ENCODE results near the gene PCBD1.
"Not testable (repeated sequence)": the region's sequence is repeated elsewhere in the genome, so short reads cannot be mapped to it uniquely, and the experiment has no call there.

Gene PCBD1

DNA sequence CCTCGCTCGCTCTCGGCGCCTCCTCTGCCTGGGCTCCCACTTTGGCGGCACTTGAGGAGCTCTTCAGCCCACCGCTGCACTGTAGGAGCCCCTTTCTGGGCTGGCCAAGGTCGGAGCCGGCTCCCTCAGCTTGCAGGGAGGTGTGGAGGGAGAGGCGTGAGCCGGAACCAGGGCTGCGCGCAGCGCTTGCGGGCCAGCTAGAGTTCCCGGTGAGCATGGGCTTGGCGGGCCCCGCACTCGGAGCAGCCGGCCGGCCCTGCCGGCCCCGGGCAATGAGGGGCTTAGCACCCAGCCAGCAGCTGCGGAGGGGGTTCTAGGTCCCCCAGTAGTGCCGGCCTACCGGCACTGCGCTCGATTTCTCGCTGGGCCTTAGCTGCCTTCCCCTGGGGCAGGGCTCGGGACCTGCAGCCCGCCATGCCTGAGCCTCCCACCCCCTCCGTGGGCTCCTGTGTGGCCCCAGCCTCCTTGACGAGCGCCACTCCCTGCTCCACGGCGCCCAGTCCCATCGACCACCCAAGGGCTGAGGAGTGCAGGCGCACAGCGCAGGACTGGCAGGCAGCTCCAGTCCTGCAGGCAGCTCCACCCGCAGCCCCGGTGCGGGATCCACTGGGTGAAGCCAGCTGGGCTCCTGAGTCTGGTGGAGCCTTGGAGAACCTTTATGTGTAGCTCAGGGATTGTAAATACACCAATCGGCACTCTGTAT lies 26.7 kb downstream of the PCBD1 start:
- not testable (repeated sequence) for DNase-seq

DNA sequence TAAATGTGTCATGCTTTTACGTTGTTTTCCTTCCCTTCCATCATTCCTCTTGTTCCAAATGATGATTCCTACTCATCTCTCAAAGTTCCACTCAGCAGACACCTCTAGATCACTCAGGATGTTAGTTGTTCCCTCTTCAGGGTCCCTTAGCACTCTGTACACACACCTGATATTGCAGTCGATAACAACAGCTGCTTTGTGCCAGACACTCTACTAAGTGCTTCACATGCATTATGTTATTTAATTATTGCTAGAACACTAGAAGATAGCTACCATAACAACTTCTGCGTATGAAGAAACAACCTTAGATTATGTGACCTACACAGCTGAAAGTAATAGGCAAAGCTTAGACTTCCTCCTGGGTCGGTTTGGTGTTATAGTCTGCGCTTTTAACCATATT lies 29.6 kb downstream of the PCBD1 start:
- DNase-seq = no peak

DNA sequence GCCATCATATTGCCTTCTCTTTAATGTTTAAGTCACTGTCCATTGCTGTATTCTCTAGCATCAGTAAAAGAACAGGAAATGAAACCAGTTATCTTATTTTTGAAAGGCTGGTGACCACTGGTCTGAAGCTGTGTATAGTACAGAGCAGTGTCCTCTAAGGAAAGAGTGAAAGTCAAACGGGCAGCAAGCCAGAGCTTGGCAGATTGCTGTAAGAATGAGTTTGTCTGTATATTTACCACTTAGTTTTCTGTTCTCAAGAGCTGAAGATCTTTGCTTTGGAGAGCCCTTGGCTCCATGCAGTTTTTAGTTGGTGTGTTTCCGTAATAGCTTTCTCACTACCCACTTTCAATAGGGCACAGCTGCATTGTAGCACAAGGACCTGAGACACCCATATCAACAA lies 31.9 kb downstream of the PCBD1 start:
- DNase-seq = no peak

DNA sequence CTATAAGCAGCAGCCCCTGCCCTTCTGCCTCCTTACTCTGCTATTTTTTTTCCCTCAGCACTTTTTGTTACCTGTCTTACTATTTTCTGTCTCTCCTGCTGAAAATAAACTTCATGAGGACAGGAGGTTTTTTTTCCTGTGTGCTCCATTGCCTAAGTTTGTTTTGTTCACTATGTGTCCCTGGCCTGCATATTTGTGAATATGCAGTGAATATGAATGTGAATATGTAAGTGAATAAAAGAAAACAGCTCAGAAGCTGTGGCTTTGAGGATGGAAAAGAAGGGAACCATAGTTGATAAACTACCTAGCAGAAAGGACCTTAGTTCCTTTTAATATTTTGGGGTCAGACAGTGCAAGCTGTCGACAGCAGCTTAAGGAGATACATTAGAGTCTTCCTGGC lies 34.9 kb downstream of the PCBD1 start:
- no peak for DNase-seq

DNA sequence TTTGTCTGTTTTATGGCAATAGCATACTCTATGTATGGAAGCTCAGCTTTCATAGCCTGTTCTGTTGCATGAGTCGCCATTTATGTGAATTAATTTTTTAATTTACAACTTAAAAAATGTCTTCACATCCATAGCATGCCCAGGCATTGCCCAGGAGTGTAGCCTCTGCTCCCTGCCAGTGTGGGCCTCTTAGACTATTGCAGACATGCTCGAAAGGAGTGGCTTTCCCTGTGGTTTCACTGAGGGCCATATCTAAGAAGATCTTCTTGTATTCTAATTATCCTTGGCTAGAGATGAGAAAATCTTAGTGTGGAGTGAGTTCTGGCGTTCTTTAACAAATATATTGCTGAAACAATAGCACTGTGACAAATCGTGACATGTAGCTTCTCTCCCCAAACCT lies 35.3 kb downstream of the PCBD1 start:
- peak; percentile 27 for DNase-seq

- DNase-seq = no peak
Measured at GRCh38 chr10:70851597-70852475, 36.5 kb downstream of the PCBD1 start.

GRCh38 chr10:70850097-70850496 lies 38.3 kb downstream of the PCBD1 start:
- DNase-seq = no peak

GRCh38 chr10:70849582-70850016 lies 38.8 kb downstream of the PCBD1 start:
- no peak for DNase-seq

DNA sequence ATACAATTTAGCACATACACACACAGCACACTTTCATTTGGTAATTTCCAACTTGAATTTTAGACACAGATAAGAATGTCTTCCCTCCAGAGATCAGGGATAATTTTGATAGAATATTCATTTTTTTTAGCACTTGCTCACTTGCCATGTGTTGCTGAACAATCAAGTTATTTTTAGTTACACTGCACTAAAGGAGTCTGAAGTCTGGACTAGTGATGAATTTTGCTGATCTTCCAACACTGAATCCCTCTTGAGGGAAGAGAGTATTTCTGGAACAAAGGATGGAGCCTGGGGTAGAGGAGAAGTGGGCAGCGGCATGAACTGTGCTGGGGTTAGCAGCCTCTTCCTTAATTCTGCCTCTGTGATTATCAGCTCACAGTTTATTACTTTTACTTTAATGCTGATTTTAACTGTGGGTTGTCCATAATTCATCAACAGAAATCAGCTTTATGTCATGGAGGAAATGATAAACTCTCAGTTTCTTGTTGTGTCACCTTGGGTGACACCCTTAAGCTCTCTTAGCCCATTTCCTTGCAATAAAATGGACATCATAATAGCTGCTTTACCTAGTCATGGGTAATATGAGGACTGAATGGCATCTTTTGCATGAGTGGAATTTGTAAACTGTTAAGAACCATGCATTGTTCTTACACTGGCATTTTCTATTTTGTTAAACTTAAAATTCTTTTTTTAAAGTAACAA lies 40.6 kb downstream of the PCBD1 start:
- DNase-seq = no peak

GRCh38 chr10:70846795-70847194 lies 41.6 kb downstream of the PCBD1 start:
- DNase-seq = peak; percentile 14

- DNase-seq = no peak
Measured at GRCh38 chr10:70845816-70846215, 42.5 kb downstream of the PCBD1 start.

DNA sequence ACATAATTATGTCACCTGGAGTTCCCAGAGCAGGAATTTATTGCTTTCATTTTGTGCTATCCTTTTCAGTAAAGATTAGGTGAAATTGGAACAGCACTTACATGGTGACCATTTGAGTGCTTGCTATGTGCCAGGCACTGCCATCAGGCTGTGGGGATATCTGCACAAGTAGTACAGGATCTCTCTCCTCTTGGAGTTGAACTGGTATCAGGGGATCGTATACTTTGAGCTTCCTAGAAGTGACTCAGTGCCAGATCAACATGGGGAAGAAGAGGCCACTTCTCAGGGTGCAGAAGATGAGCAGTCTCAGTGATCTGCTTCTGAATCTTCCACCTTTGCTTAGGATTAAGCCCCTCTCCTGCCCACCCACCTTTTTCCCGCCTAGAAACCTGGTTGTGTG lies 43.1 kb downstream of the PCBD1 start:
- DNase-seq = no peak

DNA sequence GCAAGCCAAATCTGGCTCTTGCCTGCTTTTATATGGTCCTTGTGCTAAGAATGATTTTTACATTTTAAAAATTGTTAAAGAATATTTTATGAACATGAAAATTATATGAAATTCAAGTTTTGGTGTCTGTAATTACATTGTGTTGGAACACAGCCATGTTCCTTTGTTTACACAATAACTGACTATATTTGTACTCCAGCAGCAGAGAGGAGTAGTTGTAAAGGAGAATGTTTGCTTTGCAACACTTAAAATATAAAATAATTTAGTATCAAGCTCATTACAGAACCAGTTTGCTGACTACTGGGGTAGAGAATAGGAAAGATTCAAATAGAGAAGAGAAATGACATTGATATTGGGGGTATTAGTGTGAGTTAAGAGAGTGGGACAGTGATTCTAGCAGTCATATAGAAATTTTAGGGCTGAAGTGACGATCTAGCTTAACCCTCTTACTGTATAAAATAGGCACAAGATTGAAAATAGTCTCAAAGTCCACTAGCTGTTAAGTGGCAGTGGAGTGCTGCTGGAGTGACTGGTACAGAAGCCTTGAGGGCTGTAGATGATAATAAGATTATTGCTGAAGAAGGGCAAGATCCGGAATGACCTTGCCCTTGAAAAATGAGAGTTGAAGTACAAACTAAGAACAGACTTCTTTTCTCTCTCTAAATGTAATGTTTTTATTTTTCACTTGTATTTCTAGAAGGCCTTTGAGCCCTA lies 44.4 kb downstream of the PCBD1 start:
- DNase-seq = no peak

GRCh38 chr10:70843333-70843732 lies 45.0 kb downstream of the PCBD1 start:
- DNase-seq = peak; percentile 27

DNA sequence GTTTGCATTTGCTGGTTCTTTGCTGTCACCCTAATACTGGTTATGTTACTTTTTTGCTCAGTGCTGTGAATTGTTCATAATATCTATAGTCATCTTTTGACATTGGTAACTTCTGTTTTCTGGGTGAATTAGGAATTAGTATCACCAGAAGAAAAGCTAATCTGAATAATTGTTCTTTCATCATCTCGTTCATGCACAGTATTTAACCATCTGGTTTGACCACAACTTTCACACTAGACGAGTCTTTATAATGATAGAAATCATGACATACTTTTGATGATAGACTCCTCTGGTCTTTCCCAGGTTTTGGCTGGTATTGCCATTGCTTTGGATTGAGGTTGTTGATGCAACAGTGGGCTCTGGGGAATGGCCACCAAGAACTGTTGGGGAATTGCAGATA lies 47.5 kb downstream of the PCBD1 start:
- DNase-seq = peak; percentile 28

- no peak for DNase-seq
Measured at GRCh38 chr10:70838270-70838805, 50.0 kb downstream of the PCBD1 start.

DNA sequence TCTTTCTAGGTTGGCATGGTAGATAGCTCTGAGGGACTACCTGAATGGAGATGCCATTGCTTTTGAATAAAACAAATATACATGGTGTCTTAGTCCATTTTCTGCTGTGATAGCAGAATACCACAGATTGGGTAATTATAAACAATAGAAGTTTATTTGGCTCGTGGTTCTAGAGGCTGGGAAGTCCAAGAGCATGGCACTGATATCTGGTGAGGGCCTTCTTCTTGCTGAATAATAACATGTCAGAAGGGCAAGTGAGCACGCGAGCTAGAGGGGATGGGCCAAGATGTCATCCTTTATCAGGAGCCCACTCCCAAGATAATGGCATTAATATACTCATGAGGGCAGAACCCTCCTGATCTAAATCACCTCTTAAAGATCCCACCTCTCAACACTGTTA lies 50.7 kb downstream of the PCBD1 start:
- no peak for DNase-seq

GRCh38 chr10:70836319-70836718 lies 52.0 kb downstream of the PCBD1 start:
- DNase-seq = no peak

DNA sequence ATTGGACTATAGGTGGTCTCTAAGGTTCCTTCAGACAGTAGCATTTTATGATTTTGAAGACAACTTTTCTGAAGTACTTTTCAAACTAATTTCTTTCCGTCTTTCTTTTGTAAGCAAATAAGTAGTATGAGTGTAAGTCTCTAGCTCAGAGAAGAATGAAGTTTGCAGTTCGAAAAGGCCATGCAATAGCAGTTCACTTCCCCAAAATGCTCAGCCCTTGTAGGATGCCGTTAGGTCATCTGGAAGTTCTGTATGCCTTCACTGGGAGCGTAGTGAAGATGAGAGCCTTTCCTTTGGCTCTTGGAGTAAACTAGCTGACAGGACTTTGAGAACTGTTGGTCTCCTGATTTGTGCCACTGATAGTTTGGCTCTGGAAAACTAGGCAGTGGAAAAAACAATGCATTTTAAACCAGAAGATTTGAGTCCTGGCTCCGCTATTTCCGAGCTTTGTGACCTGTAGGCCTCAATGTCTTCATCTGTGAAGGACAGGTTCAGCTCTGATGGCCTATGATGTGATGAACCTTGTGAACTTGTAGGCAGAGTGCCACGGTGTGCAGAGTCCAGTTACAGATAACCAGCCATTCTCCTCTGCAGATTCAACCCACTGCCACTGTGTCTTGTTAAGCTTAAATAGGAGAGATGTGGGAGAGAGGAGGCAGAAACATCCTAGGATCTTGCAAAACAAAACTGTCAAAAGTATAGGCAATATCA lies 53.8 kb downstream of the PCBD1 start:
- no peak for DNase-seq

- DNase-seq = no peak
Measured at GRCh38 chr10:70834021-70834420, 54.3 kb downstream of the PCBD1 start.

GRCh38 chr10:70833601-70834000 lies 54.8 kb downstream of the PCBD1 start:
- no peak for DNase-seq
